GM18505 (cell line): ENCODE results near the gene TBC1D8.
A peak's percentile ranks its signal among the peaks of the same experiment; 100 is the strongest.

Experiments used
- ATAC-seq: cut with Tn5 transposase; IDR thresholded peaks from one replicate; pipeline ENCODE4 v1.9.1; 2021; ENCODE audit not compliant: unreplicated experiment
- POLR2A ChIP-seq: IDR thresholded peaks from 4 replicates; pipeline ENCODE4 v1.6.1; 2011; ENCODE audit warnings: borderline replicate concordance; ENCODE audit not compliant: insufficient read depth, insufficient read length; ENCODE audit errors: extremely low read depth

Gene TBC1D8

GRCh38 chr2:101153077-101153707, 2.0 kb upstream of the TBC1D8 start:
- TF ChIP-seq POLR2A: no peak
- ATAC-seq: no peak

DNA sequence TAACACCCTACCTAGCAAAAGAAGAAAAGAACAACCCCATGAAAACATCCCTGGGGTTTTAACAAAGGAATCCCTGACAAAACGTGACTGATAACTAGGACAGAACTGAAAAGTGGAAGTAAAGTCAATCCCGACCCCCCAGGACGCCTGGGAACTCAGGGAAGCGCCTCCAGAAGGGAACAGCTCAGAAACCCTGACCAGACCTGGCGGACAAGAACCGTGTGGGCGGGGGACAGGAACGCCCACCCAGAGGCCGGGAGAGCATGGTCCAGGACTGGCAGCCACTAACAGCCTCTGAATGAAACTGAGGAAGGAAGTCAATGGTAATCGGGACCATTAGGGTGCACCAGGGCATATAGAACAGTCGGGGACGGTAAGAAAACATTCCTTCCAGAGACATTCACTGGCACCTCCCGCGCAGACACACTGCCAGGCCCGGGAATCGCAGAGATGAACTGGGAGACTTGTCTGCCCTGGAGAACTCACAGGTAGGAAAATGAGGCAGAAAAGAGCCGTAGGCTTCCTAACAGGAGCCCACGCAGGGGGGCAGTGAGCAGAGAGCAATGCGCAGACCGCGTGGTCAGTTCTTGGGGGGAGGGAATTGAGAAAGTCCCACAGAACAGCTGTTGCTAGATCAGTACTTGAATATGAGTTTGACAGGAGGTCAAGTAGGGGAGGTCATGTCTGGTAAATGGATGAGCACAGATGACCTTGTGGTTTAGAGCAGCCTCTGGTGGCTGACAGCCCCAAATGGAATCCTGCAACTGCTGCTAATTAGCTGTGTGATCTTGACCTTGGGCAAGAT, 1.3 kb upstream of the TBC1D8 start:
- TF ChIP-seq POLR2A: no peak
- ATAC-seq: peak; percentile 54

GRCh38 chr2:101151859-101152271, 683 bp upstream of the TBC1D8 start:
- ATAC-seq: no peak

DNA sequence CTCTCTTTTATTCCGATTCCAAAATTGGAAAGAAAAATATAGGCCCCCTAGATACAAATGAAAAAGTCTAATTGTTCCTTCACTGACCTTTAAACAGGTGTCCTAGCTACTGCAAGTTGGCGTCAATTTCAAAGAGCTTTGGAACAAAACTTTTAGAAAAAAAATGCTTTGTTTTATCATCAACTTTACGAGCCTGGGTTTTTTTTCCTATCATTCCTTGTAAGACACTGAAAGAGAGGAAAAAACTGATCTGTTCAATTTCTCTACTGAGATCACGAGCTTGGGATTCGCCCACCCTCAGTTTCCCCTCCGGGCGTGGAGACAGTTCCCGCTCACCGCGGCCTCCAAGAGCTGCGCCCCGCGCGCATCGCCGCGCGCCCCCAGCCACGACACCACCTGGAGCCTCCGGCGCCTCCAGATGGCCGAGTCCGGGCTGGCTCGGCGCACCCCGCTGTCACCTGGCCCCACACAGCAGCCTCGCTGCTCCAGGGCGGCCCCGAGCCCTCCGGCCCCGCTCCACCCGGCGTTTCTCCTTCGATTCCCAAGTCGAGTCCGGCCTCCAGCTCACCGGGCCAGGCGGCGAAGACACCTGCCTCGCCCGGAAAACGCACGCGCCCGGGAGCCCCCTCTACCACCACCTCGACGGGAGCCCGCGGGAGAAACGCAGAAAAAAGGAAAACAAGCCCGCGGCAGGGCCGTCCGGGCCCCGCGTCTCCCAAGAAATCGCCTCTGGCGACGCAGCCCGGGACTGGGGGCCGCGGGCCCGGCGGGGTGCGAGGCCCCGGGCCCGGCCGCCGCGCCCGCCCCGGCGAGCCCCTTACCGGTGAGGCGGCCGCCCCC, 656 bp downstream of the TBC1D8 start:
- no peak for TF ChIP-seq POLR2A
- ATAC-seq: peak; percentile 21

More at GRCh38 chr2:101151859-101152271, 683 bp upstream of the TBC1D8 start:
- TF ChIP-seq POLR2A: no peak

DNA sequence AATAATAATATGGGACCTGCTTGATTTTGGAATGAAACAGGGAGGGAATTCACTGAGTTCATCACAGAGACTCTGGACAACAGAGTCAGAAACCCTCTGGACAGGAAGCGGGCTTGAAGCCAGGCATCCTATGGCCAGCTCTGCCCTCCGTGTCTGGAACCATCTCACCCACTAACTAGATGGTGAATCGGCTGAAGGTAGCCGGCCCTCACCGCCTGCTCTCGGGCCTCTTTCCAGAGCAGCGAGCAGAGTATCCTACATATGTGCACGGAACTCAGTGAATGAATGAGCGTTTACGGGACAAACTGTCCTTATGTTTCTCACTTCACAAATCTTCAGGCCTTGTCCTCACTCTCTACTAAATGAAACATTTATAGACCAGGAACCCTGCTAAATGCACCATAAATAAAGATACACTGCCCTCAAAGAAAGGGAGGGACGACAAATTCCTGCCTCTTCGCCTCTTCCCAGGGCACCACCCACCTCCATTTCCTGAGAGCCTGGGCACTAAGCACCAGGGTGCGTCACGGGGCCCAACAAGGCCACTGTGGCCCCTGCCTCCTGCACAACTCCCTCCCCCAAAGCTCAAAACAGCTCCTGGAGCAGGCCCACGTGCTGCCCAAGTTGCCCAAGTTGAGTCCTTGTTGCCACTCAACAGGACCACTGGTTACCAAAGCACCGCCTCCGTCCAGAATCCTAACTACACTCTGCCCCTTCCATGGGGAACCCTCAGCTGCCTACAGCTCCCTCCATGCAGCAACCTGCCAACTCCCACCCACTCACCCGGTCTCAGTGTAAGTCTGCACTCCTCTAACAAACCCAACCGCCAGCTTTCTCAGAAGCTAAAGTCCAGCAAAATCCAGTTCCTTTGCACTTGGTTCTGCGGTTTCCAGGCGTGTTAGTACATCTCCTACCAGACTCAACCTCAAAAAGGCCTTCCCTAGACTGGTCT, 1.7 kb downstream of the TBC1D8 start:
- no peak for ATAC-seq
- no peak for TF ChIP-seq POLR2A

GRCh38 chr2:101148777-101149176, 2.4 kb downstream of the TBC1D8 start:
- no peak for ATAC-seq
- TF ChIP-seq POLR2A: no peak

- no peak for ATAC-seq
- no peak for TF ChIP-seq POLR2A
These were observed 3.2 kb downstream of the TBC1D8 start for GRCh38 chr2:101147971-101148370.

- TF ChIP-seq POLR2A: no peak
- no peak for ATAC-seq
These were observed 4.1 kb downstream of the TBC1D8 start for GRCh38 chr2:101147062-101147461.

DNA sequence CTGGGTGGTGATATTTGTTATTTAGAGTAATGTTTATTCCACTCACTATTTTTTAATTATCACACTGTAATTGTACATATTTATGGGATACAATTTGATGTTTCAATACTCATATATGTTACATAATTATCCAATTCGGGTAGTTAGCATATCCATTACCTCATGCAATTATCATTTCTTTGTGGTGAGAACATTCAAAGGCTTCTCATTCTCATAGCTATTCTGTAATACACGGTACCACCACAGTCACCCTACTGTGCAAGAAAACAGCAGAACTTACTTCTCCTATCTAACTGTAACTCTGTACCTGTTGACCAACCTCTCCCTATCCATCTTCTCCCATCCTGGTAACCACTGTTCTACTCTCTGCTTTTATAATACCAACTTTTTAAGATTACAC, 4.6 kb downstream of the TBC1D8 start:
- TF ChIP-seq POLR2A: no peak
- ATAC-seq: no peak

DNA sequence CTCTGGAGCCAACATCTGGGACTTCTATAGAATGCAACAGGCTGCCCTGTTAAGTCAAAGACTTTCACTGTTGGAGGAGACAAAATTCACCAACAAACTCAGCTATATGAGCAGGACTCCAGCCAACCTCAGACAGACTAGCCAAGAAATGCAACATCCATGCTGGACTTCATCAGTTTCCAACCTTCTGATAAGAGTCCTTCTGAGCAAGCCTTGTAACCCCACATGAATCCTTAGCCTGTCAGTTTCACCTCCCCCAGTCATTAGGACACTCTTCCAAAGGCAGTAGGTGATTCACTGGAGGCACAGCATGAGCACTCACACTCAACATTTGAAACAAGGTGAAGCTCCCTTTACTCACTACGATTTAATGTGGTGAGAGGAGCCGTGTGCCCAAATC, 5.8 kb downstream of the TBC1D8 start:
- no peak for ATAC-seq
- TF ChIP-seq POLR2A: no peak

DNA sequence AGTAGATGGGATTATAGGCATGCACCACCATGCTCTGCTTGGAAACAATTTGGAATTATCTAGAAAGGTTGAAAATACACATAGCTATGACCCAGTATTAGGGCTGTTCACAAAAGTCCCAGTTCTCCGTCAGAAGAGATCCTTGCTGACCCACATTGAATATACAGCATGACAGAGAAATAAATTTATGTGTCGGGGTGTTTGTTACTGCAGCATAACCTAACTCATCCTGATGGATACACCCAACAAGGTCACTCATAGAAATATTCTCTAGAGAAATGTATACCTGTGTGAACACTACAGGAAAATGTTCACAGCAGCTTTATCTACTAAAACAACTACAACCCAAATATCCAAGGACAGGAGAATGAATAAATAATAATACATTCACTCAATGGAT, 9.0 kb downstream of the TBC1D8 start:
- no peak for ATAC-seq

GRCh38 chr2:101140978-101141655, 10.1 kb downstream of the TBC1D8 start:
- no peak for TF ChIP-seq POLR2A
- ATAC-seq: no peak

More for the DNA sequence above, 9.0 kb downstream of the TBC1D8 start:
- TF ChIP-seq POLR2A: no peak
